SK-N-SH treated with all-trans-retinoic acid at 6 μM for 48 hours (cell line): ENCODE measurements around the gene NPPB.

Source experiments
- ATAC-seq: fragments of 200-7000 bp; cut with Tn5 transposase; 3 replicates; pipeline ENCODE4 v1.9.1; 2020; ENCODE audit warnings: mild to moderate bottlenecking, moderate library complexity
- ARNTL ChIP-seq: fragments of 450-650 bp; formaldehyde crosslinking; IDR thresholded peaks from 2 replicates; pipeline ENCODE4 v1.5.0; 2020; ENCODE audit warnings: low read depth, mild to moderate bottlenecking, moderate library complexity, borderline replicate concordance
- BACH2 ChIP-seq: fragments of 250-450 bp; sonication (Bioruptor Pico); IDR thresholded peaks from 2 replicates; pipeline ENCODE4 v1.9.0; 2021; ENCODE audit warnings: mild to moderate bottlenecking, borderline replicate concordance
- CSDC2 ChIP-seq: fragments of 250-450 bp; sonication (Bioruptor Pico); IDR thresholded peaks from 2 replicates; pipeline ENCODE4 v1.5.0; 2020; ENCODE audit warnings: mild to moderate bottlenecking, moderate library complexity
- GLIS3 ChIP-seq: fragments of 250-450 bp; sonication (Bioruptor Pico); IDR thresholded peaks from 2 replicates; pipeline ENCODE4 v1.5.0; 2020; ENCODE audit warnings: mild to moderate bottlenecking, moderate library complexity
- ISL1 ChIP-seq: fragments of 250-450 bp; sonication (Bioruptor Pico); IDR thresholded peaks from 2 replicates; pipeline ENCODE4 v2.1.2; 2022; ENCODE audit warnings: mild to moderate bottlenecking, moderate library complexity
- OSR1 ChIP-seq: fragments of 250-450 bp; sonication (Bioruptor Pico); IDR thresholded peaks from 2 replicates; pipeline ENCODE4 v1.8.0; 2022; ENCODE audit warnings: moderate library complexity, mild to moderate bottlenecking, inconsistent platforms
- PPARA ChIP-seq: fragments of 250-450 bp; sonication (Bioruptor Pico); IDR thresholded peaks from 2 replicates; pipeline ENCODE4 v1.5.0; 2020; ENCODE audit warnings: mild to moderate bottlenecking, borderline replicate concordance
- RARB ChIP-seq: fragments of 250-450 bp; sonication (Bioruptor Pico); IDR thresholded peaks from 2 replicates; pipeline ENCODE4 v1.8.0; 2021; ENCODE audit warnings: mild to moderate bottlenecking, moderate library complexity
- SNAI2 ChIP-seq: fragments of 250-450 bp; sonication (Bioruptor Pico); IDR thresholded peaks from 2 replicates; pipeline ENCODE4 v1.5.0; 2020; ENCODE audit warnings: mild to moderate bottlenecking, moderate library complexity
- TCF4 ChIP-seq: fragments of 250-450 bp; sonication (Bioruptor Pico); IDR thresholded peaks from 2 replicates; pipeline ENCODE4 v1.8.0; 2021; ENCODE audit warnings: mild to moderate bottlenecking, moderate library complexity, borderline replicate concordance
- TOX ChIP-seq: fragments of 250-450 bp; sonication (Bioruptor Pico); IDR thresholded peaks from 2 replicates; pipeline ENCODE4 v1.8.0; 2021; ENCODE audit warnings: mild to moderate bottlenecking, moderate library complexity, borderline replicate concordance
- ZC3H10 ChIP-seq: fragments of 250-450 bp; sonication (Bioruptor Pico); IDR thresholded peaks from 2 replicates; pipeline ENCODE4 v1.5.1; 2021; ENCODE audit warnings: mild to moderate bottlenecking, moderate library complexity
- ZNF565 ChIP-seq: fragments of 450-650 bp; formaldehyde crosslinking; conservative IDR thresholded peaks from 2 replicates; pipeline ENCODE4 v1.5.0; 2020; ENCODE audit warnings: low read depth, mild to moderate bottlenecking, moderate library complexity
- ZNF70 ChIP-seq: fragments of 450-650 bp; formaldehyde crosslinking; IDR thresholded peaks from 2 replicates; pipeline ENCODE4 v1.5.0; 2020; ENCODE audit warnings: mild to moderate bottlenecking, moderate library complexity
- TF ChIP-seq, protein P1 (sequence below): fragments of 250-450 bp; sonication (Bioruptor Pico); IDR thresholded peaks from 2 replicates; pipeline ENCODE4 v1.5.1; 2020; ENCODE audit warnings: low read depth, mild to moderate bottlenecking, moderate library complexity
- TF ChIP-seq, protein P2 (sequence below): fragments of 250-450 bp; sonication (Bioruptor Pico); IDR thresholded peaks from 2 replicates; pipeline ENCODE4 v1.8.0; 2021; ENCODE audit warnings: low read depth, mild to moderate bottlenecking, moderate library complexity, borderline replicate concordance
- TF ChIP-seq, protein P3 (sequence below): fragments of 250-450 bp; sonication (Bioruptor Pico); IDR thresholded peaks from 2 replicates; pipeline ENCODE4 v1.5.0; 2020; ENCODE audit warnings: mild to moderate bottlenecking, moderate library complexity
- TF ChIP-seq, protein P4 (sequence below): fragments of 250-450 bp; sonication (Bioruptor Pico); IDR thresholded peaks from 2 replicates; pipeline ENCODE4 v1.8.0; 2020; ENCODE audit warnings: mild to moderate bottlenecking, moderate library complexity, borderline replicate concordance
- TF ChIP-seq, protein P5 (sequence below): fragments of 250-450 bp; sonication (Bioruptor Pico); IDR thresholded peaks from 2 replicates; pipeline ENCODE4 v1.5.1; 2021; ENCODE audit warnings: mild to moderate bottlenecking, moderate library complexity

The NPPB gene

DNA sequence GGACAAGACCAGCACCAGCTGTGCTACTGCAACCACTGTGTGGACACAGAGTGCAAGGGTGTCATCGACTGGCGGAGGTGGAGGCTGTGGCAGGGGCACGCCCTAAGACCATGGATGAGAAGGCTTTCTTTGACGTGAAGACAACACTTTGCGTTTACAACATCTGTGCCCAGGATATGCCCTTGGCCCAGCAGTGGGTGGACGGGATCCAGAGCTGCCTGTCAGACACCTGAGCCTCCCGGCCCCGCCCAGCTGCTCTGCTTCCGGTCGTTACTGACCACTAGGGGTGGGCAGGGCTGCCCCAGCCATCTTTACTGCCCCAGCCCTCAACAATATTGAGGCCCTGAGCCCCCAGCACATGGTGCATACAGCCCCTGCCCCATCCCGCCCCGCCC, 21.4 kb upstream of the NPPB start (continued):
- TF ChIP-seq, protein P1, sequence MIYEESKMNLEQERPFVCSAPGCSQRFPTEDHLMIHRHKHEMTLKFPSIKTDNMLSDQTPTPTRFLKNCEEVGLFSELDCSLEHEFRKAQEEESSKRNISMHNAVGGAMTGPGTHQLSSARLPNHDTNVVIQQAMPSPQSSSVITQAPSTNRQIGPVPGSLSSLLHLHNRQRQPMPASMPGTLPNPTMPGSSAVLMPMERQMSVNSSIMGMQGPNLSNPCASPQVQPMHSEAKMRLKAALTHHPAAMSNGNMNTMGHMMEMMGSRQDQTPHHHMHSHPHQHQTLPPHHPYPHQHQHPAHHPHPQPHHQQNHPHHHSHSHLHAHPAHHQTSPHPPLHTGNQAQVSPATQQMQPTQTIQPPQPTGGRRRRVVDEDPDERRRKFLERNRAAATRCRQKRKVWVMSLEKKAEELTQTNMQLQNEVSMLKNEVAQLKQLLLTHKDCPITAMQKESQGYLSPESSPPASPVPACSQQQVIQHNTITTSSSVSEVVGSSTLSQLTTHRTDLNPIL (CRISPR knock-in tag): no peak
- TF ChIP-seq ISL1 (no peak), ZNF70 (no peak), PPARA (CRISPR knock-in tag) (no peak), RARB (no peak)
- TF ChIP-seq, protein P2, sequence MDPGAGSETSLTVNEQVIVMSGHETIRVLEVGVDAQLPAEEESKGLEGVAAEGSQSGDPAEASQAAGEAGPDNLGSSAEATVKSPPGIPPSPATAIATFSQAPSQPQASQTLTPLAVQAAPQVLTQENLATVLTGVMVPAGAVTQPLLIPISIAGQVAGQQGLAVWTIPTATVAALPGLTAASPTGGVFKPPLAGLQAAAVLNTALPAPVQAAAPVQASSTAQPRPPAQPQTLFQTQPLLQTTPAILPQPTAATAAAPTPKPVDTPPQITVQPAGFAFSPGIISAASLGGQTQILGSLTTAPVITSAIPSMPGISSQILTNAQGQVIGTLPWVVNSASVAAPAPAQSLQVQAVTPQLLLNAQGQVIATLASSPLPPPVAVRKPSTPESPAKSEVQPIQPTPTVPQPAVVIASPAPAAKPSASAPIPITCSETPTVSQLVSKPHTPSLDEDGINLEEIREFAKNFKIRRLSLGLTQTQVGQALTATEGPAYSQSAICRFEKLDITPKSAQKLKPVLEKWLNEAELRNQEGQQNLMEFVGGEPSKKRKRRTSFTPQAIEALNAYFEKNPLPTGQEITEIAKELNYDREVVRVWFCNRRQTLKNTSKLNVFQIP: no peak
- TF ChIP-seq, protein P3, sequence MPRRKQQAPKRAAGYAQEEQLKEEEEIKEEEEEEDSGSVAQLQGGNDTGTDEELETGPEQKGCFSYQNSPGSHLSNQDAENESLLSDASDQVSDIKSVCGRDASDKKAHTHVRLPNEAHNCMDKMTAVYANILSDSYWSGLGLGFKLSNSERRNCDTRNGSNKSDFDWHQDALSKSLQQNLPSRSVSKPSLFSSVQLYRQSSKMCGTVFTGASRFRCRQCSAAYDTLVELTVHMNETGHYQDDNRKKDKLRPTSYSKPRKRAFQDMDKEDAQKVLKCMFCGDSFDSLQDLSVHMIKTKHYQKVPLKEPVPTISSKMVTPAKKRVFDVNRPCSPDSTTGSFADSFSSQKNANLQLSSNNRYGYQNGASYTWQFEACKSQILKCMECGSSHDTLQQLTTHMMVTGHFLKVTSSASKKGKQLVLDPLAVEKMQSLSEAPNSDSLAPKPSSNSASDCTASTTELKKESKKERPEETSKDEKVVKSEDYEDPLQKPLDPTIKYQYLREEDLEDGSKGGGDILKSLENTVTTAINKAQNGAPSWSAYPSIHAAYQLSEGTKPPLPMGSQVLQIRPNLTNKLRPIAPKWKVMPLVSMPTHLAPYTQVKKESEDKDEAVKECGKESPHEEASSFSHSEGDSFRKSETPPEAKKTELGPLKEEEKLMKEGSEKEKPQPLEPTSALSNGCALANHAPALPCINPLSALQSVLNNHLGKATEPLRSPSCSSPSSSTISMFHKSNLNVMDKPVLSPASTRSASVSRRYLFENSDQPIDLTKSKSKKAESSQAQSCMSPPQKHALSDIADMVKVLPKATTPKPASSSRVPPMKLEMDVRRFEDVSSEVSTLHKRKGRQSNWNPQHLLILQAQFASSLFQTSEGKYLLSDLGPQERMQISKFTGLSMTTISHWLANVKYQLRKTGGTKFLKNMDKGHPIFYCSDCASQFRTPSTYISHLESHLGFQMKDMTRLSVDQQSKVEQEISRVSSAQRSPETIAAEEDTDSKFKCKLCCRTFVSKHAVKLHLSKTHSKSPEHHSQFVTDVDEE (CRISPR knock-in tag): no peak

DNA sequence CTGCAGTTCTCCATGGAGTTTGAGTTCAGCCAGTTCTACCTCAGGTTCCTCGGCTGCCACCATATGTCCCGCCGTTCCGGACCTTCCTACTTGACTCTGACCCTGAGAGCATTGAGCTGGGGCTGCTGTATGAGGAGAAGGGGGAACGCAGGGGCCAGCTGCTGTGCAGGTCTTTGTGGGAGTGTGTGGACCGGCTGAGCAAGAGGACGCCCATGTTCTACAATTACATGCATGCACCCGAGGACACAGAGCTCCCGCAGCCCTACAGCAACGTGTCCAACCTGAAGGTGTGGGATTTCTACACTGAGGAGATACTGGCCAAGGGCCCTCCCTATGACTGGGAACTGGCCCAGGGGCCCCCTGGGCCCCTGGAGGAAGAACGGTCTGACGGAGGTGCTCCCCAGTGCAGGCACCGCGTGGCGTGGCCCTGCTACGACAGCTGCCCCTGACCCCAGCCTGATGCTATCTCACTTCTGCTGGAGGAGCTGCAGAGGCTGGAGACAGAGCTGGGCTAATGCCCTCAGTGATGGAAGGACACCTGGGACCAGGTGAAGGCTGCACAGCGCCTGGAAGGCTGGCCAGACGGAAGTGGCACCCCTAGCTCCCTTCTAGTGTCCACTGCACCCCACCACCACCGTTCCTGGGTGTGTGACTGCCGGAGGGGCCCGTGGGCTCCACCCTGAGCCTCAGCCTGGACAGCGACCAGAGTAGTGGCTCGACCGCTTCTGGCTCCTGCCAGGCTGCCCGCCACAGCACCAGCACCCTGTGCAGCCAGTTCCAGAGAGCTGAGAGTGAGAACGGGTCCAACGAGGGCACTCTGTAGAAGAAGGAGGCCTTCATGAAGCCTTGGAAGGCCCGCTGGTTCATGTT, 20.8 kb upstream of the NPPB start:
- no peak for ATAC-seq
- TF ChIP-seq, protein P4, sequence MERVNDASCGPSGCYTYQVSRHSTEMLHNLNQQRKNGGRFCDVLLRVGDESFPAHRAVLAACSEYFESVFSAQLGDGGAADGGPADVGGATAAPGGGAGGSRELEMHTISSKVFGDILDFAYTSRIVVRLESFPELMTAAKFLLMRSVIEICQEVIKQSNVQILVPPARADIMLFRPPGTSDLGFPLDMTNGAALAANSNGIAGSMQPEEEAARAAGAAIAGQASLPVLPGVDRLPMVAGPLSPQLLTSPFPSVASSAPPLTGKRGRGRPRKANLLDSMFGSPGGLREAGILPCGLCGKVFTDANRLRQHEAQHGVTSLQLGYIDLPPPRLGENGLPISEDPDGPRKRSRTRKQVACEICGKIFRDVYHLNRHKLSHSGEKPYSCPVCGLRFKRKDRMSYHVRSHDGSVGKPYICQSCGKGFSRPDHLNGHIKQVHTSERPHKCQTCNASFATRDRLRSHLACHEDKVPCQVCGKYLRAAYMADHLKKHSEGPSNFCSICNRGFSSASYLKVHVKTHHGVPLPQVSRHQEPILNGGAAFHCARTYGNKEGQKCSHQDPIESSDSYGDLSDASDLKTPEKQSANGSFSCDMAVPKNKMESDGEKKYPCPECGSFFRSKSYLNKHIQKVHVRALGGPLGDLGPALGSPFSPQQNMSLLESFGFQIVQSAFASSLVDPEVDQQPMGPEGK (CRISPR knock-in tag): no peak
- TF ChIP-seq ZNF70 (no peak), OSR1 (CRISPR knock-in tag) (no peak), RARB (no peak), BACH2 (CRISPR knock-in tag) (no peak), GLIS3 (CRISPR knock-in tag) (no peak), ARNTL (no peak), SNAI2 (CRISPR knock-in tag) (no peak), TCF4 (CRISPR knock-in tag) (no peak), ZC3H10 (CRISPR knock-in tag) (no peak), ZNF565 (CRISPR knock-in tag) (no peak), TOX (CRISPR knock-in tag) (no peak)
- TF ChIP-seq, protein P5, sequence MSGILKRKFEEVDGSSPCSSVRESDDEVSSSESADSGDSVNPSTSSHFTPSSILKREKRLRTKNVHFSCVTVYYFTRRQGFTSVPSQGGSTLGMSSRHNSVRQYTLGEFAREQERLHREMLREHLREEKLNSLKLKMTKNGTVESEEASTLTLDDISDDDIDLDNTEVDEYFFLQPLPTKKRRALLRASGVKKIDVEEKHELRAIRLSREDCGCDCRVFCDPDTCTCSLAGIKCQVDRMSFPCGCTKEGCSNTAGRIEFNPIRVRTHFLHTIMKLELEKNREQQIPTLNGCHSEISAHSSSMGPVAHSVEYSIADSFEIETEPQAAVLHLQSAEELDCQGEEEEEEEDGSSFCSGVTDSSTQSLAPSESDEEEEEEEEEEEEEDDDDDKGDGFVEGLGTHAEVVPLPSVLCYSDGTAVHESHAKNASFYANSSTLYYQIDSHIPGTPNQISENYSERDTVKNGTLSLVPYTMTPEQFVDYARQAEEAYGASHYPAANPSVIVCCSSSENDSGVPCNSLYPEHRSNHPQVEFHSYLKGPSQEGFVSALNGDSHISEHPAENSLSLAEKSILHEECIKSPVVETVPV (CRISPR knock-in tag): no peak
- TF ChIP-seq, all 23 proteins: peak for 0

DNA sequence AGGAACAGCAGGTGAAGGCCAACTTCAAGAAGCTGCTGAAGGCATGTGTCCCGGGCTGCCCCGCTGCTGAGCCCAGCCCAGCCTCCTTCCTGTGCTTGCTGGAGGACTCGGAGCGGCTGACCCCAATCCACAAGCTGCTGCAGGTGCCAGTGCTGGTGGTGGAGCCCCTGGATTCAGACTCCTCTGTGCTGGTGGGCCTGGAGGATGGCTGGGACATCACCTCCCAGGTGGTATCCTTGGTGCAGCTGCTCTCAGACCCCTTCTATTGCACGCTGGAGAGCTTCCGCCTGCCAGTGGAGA, 20.1 kb upstream of the NPPB start:
- TF ChIP-seq CSDC2 (CRISPR knock-in tag) (no peak), ZC3H10 (CRISPR knock-in tag) (no peak)

More for the DNA sequence above, 20.1 kb upstream of the NPPB start:
- ATAC-seq: no peak
